OCI-LY1 (cell line): ENCODE measurements around the gene GAGE10.

Source experiments
- CTCF ChIP-seq: fragments of 200-600 bp; sonication (generic), shearing (Covaris generic); IDR thresholded peaks from 2 replicates; pipeline ENCODE4 v1.5.1; 2017; ENCODE audit warnings: mild to moderate bottlenecking, antibody characterized with exemption, low read length, moderate library complexity, mixed read lengths
- EZH2 ChIP-seq: fragments of 200-600 bp; sonication (generic), shearing (Covaris generic); IDR thresholded peaks from 2 replicates; pipeline ENCODE4 v1.8.0; 2017; ENCODE audit warnings: borderline replicate concordance, mixed run types, mild to moderate bottlenecking, antibody characterized with exemption, low read length, moderate library complexity, mixed read lengths

- no peak for TF ChIP-seq CTCF
- no peak for TF ChIP-seq EZH2
Observed at GRCh38 chrX:49260221-49260985, 43.0 kb upstream of the GAGE10 start.
